ENCODE measurements around the gene ERBB2.

DNA sequence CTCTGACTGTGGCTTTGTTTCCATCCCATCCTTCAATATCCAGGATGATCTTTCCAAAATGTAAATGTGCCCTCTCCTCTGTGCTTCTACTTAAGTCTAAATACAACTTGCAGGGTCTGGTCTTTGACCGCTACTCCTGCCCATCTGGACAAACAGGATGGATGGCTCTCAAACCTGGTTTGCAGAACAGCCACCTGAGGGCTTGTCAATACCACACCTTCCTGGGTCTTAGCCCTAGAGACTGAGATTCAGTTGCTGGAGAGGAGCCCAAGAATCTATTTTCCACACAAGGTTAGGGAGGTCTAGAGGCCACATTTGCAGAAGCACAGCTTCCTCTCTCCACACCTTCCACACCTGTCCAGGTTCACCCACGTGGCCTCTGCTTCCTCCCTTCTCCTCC, 36.0 kb downstream of the ERBB2 start:
- TF ChIP-seq POLR2AphosphoS5 (IDR thresholded peaks at IDR 0.05), result no peak
- no peak for TF ChIP-seq CTCF (IDR thresholded peaks at IDR 0.05)

Measured in upper lobe of left lung (tissue), 4 donors.